ENCODE measurements around the gene PCDHGA5. TPM values are rescaled to one million over a fixed set of nuclear protein-coding genes. Genes with fewer than 3 reads are reported as not detected.
A peak's percentile ranks its signal among the peaks of the same experiment; 100 is the strongest.

Gene PCDHGA5
- total and polyA plus RNA-seq, 2 of the 8 experiments (the other 6 are each of a cell fraction or from before 2014, with no cell fraction given), result 1.1 to 1.3 TPM

DNA sequence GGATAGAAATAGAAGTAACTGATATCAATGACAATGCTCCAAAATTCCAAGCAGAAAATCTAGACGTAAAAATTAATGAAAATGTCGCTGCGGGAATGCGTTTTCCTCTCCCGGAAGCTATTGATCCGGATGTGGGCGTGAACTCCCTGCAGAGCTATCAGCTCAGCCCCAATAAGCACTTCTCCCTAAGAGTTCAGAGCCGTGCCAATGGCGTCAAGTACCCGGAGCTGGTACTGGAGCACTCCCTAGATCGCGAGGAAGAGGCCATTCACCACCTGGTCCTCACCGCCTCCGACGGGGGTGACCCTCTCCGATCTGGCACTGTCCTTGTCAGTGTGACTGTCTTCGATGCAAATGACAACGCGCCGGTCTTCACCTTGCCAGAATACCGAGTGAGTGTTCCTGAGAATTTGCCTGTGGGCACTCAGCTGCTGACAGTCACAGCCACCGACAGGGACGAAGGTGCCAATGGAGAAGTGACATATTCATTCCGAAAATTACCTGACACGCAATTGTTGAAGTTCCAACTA lies 49.6 kb downstream of the PCDHGA5 start:
- Histone ChIP-seq H2BK15ac (ENCODE audit: low read length) (peak overlapping the region; percentile 81; the same call in 1 of the 2 replicates), H2BK120ac (replicated peaks; ENCODE audit: low read depth, low read length) (no peak overlapping the region), H3K18ac (ENCODE audit: extremely low read depth, low read length) (no peak overlapping the region), H3K56ac (replicated peaks; ENCODE audit: insufficient read length, low read depth, low read length) (no peak overlapping the region), H3K4me3 (ENCODE audit: extremely low read depth in 1 of 4, insufficient read depth in 2 of 4, low read depth in 3 of 4, low read length in 4 of 4) (peak overlapping the region; percentile 66 to 82 (median 78)), H4K5ac (ENCODE audit: insufficient read length, low read depth, low read length) (no peak overlapping the region), H4K91ac (replicated peaks; ENCODE audit: insufficient read length, low read length) (no peak overlapping the region), H3K36me3 (ENCODE audit: control insufficient read depth in 2 of 4, insufficient read depth in 4 of 4, low read length in 3 of 4) (peaks cover 0 to 3% (median 0%) of the 10 kb centered on the region in 4 experiments; a peak in 1 of 8 replicates), H3K79me1 (ENCODE audit: low read depth, low read length) (no peaks in the 10 kb centered on the region), H2AFZ (ENCODE audit: low read length) (0 out of 2 replicates have a peak overlapping the region, but pooled peaks have one; percentile 21), H2BK20ac (ENCODE audit: low read length) (no peak overlapping the region), H2AK5ac (ENCODE audit: low read depth, low read length) (peak overlapping the region; percentile 75; the same call in 1 of the 2 replicates), H4K8ac (ENCODE audit: extremely low read depth, insufficient read depth, low read length) (peak overlapping the region; percentile 38; the same call in 1 of the 2 replicates), H4K20me1 (replicated peaks in 1 of 2; ENCODE audit: control insufficient read depth in 1 of 2, insufficient read depth in 2 of 2, low read length in 2 of 2) (peaks cover 0 to 1% of the 10 kb centered on the region in 2 experiments), H2BK5ac (ENCODE audit: low read depth, low read length) (no peak overlapping the region), H2BK12ac (ENCODE audit: low read depth, low read length) (no peak overlapping the region), H3K14ac (ENCODE audit: insufficient read length) (no peak overlapping the region), H3K4ac (replicated peaks; ENCODE audit: insufficient read length, low read depth, low read length) (no peak overlapping the region), H3K9me3 (ENCODE audit: insufficient read depth in 2 of 2, low read depth in 1 of 2, low read length in 1 of 2) (peaks cover 5 to 8% of the 10 kb centered on the region in 2 experiments; a peak in 2 of 4 replicates), H3K4me2 (ENCODE audit: insufficient read depth in 1 of 2, low read depth in 2 of 2, low read length in 2 of 2) (peak overlapping the region; percentile 65 to 80), H3K4me1 (replicated peaks in 1 of 4; ENCODE audit: control insufficient read depth in 3 of 4, insufficient read depth in 4 of 4, low read length in 3 of 4) (no peaks in the 10 kb centered on the region), H3K79me2 (ENCODE audit: control insufficient read depth in 1 of 2, insufficient read depth in 2 of 2, low read length in 2 of 2) (no peaks in the 10 kb centered on the region), H3K27ac (ENCODE audit: low read depth, low read length) (no peak overlapping the region), H3K23me2 (ENCODE audit: low read depth, low read length) (no peaks in the 10 kb centered on the region), H3K27me3 (replicated peaks in 1 of 4; ENCODE audit: control insufficient read depth in 3 of 4, extremely low read depth in 1 of 4, insufficient read depth in 3 of 4, low read length in 3 of 4) (peaks cover 0 to 13% (median 7%) of the 10 kb centered on the region in 4 experiments; a peak in 6 of 7 replicates), H3K23ac (ENCODE audit: insufficient read length) (no peak overlapping the region), H3K9ac (replicated peaks in 1 of 4; ENCODE audit: extremely low read depth in 1 of 4, low read depth in 3 of 4, low read length in 3 of 4) (peak overlapping the region in 3 of 4 experiments; percentile 32 to 42 (median 38); a peak in 3 of 7 replicates)
- TF ChIP-seq MAX (IDR thresholded peaks at IDR 0.05) (peak; percentile 52), POU5F1 (IDR thresholded peaks at IDR 0.05; ENCODE audit: low read depth, low read length) (no peak)
- POLR2A ChIA-PET (ENCODE audit: partially characterized antibody), result interaction anchor here (0.7 to 2.7 kb wide), 12 partner anchors 58 to 169 kb away, joined by 3 to 9 read pairs (median 4); partner anchors contain the start of gene PCDHB15
- WGBS, 2 experiments (ENCODE audit: extremely low coverage in 1 of 2, insufficient coverage in 1 of 2, insufficient read length in 1 of 2, insufficient replicate concordance in 2 of 2, low coverage in 1 of 2, low lambda C conversion rate in 2 of 2, missing lambda C conversion rate in 1 of 2), result 42% methylated on average over 25 of the region's 25 CpGs; no CpG with 5 or more reads in 1 of the 2 experiments
- no peak for FAIRE-seq
- CTCF ChIA-PET (ENCODE audit: partially characterized antibody), result interaction anchor here (0.6 to 23.3 kb wide), 55 partner anchors 8 to 1614 kb away, joined by 3 to 1236 read pairs (median 9); partner anchors contain the start of genes PCDHB11, PCDHB12, PCDHB13 and PCDHB14
- peak in 1 of 2 experiments; percentile 39 for DNase-seq (ENCODE audit: low read depth in 1 of 2, low spot score in 2 of 2)

Measured in H1 (cell line).